ENCODE measurements around the gene AKAIN1.

GRCh38 chr18:5197032-5197434, at the start of gene AKAIN1:
- TF ChIP-seq CTCF (IDR thresholded peaks at IDR 0.05) (no peak), POLR2A (IDR thresholded peaks at IDR 0.05) (no peak), EP300 (IDR thresholded peaks at IDR 0.05) (no peak)

All from upper lobe of left lung (tissue), 4 donors.